Measurements from ENCODE around the gene PALM. TPM values are rescaled to one million over a fixed set of nuclear protein-coding genes. Genes with fewer than 3 reads are reported as not detected.

PALM gene
- total RNA-seq, 2 experiments from 2014 or later: not detected

DNA sequence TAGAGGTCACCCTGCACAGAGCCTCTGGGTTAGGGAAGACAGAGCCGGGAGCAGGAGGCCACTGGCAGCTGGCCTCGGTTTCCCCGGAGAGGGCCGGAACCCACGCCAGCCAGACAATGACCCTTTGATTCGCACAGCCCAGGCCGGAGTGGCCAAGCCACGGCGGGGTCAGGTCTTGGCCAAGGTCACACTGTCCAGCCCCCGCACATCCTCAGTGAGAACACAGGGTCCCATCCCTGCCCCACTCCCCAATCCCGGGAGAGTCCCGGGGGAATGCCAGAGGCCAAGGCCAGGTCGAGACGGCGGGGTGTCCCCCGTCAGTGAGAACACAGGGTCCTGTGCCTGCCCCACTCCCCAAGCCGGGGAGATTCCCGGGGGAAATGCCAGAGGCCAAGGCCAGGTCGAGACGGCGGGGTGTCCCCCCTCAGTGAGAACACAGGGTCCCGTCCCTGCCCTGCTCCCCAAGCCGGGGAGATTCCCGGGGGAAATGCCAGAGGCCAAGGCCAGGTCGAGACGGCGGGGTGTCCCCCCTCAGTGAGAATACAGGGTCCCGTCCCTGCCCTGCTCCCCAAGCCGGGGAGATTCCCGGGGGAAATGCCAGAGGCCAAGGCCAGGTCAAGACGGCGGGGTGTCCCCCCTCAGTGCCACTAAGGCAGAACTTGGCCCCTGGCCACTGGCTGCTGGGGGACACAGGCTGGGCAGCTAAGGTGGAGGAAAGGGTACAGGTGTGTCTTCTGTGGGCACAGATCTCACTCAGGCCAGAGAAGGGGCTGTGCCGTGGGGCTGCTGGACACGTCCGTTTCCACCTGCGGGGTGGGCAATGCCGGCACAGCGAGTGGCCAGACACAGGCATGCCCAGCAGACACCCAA is 34.2 kb upstream of the PALM start:
- Mint-ChIP-seq H3K36me3 (ENCODE audit: low read depth) (no peaks in the 10 kb centered on the region), H3K27me3 (peaks cover 12% of the 10 kb centered on the region), H3K9me3 (no peaks in the 10 kb centered on the region), H3K4me3 (no peak overlapping the region), H3K4me1 (peaks cover 3% of the 10 kb centered on the region), H3K27ac (no peak overlapping the region)
- ChIA-PET CTCF (interaction anchor here (0.6 kb wide), 1 partner anchor 328 kb away, joined by 6 read pairs; no protein-coding TSS in a partner anchor), POLR2A (no interaction called here)
- no peak for DNase-seq

DNA sequence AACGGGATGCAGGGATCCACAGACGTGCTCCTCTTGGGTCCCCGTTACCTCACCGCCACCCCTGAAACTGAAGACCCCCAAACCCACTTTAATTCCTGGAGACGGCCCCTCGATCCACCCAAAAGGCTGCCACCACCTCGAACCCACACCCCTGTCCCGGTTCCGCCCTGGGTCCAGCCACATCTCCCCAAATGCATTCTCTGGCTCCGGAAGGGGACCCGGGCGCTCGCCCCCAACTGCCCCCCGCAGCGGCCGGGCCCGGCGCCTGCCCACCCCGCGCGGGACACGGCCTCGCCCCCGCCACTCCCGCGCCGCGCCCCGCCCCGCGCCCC is 32.8 kb upstream of the PALM start:
- POLR2A ChIA-PET: no interaction called here
- Mint-ChIP-seq H3K4me1 (peaks cover 7% of the 10 kb centered on the region), H3K36me3 (ENCODE audit: low read depth) (no peaks in the 10 kb centered on the region), H3K27ac (no peak overlapping the region), H3K27me3 (peaks cover 12% of the 10 kb centered on the region), H3K9me3 (no peaks in the 10 kb centered on the region), H3K4me3 (no peak overlapping the region)
- DNase-seq: no peak
- CTCF ChIA-PET: no interaction called here

DNA sequence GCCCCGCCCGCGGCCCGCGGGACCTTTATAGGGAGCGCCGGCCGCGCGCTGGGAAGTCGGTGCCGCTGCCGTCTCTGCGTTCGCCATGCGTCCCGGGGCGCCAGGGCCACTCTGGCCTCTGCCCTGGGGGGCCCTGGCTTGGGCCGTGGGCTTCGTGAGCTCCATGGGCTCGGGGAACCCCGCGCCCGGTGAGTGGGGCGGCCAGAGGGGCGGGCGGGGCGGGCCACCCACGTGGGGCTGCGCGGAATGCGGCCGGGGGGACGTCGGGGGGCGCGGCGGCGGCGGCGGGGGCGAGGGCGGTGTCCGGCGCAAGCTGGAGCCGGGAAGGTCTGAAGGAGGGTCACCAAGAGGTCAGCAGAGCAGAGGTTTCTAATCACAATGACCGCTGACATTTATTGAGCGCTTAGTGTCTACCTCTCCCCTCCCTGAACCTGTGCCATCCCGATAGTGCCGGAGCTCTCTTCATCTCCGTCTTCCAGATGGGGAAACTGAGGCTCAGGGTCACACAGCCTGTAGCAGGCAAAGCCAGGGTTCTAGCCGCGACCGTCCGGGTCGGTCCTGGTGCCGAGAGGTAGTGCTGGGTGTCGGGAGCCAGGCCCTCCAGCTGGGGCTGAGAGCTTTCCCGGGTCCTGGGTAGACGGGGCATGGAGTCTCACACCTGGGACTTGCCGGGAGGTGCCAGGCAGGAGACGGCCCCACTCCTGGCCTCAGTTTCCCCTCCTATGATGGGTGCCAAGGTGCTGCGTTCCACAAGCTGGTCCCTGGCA is 32.2 kb upstream of the PALM start, which contains the start of gene FSTL3:
Gene FSTL3 (plus strand): TSS at position 54 of the 767 bp plus-strand sequence. CDS start 32 bp downstream, at position 86.
- Mint-ChIP-seq H3K9me3 (no peaks in the 10 kb centered on the region), H3K27ac (no peak within 1 kb of the TSS), H3K4me1 (peaks cover 7% of the 10 kb centered on the region), H3K4me3 (no peak within 1 kb of the TSS), H3K36me3 (ENCODE audit: low read depth) (no peaks in the 10 kb centered on the region), H3K27me3 (peaks cover 12% of the 10 kb centered on the region)
- no peak for DNase-seq
- POLR2A ChIA-PET: no interaction called here
- CTCF ChIA-PET: no interaction called here

DNA sequence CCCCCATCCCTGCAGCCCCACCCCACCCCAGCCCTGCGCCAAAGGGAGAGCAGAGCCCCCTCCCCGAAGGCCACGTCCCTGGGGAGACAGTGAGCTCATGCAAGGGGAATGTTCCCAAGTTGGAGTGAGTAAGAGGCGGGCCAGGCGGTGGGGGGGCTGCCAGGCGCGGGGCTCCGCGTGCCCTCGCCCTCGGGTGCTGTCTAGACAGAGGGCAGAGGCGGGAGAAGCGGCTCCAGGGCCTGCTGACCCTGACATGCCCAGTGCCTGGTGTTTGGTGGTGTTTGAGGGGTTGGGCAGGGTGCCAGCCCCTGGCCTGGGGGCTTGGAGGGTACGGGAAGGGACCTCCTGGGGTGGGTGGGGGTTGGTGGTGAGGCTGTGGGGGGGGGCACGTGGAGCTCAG is 31.5 kb upstream of the PALM start:
- H3K27me3 Mint-ChIP-seq: peaks cover 12% of the 10 kb centered on the region
- no peak overlapping the region for H3K4me3 Mint-ChIP-seq
- CTCF ChIA-PET: no interaction called here
- no peaks in the 10 kb centered on the region for H3K9me3 Mint-ChIP-seq
- DNase-seq: no peak
- POLR2A ChIA-PET: no interaction called here
- H3K4me1 Mint-ChIP-seq: peaks cover 7% of the 10 kb centered on the region
- H3K27ac Mint-ChIP-seq: no peak overlapping the region
- no peaks in the 10 kb centered on the region for H3K36me3 Mint-ChIP-seq (ENCODE audit: low read depth)

GRCh38 chr19:677601-678436 is 30.9 kb upstream of the PALM start:
- H3K36me3 Mint-ChIP-seq (ENCODE audit: low read depth): no peaks in the 10 kb centered on the region
- DNase-seq: no peak
- CTCF ChIA-PET: interaction anchor here (1.8 to 1.9 kb wide), 2 partner anchors 15 to 167 kb away, joined by 6 to 7 read pairs; partner anchors contain the start of gene RNF126
- no peaks in the 10 kb centered on the region for H3K9me3 Mint-ChIP-seq
- peaks cover 12% of the 10 kb centered on the region for H3K27me3 Mint-ChIP-seq
- peaks cover 7% of the 10 kb centered on the region for H3K4me1 Mint-ChIP-seq
- POLR2A ChIA-PET: no interaction called here
- H3K4me3 Mint-ChIP-seq: no peak overlapping the region
- no peak overlapping the region for H3K27ac Mint-ChIP-seq

GRCh38 chr19:678791-679388 is 29.8 kb upstream of the PALM start:
- Mint-ChIP-seq H3K36me3 (ENCODE audit: low read depth) (no peaks in the 10 kb centered on the region), H3K27ac (peak overlapping the region; percentile 63), H3K4me3 (peak overlapping the region; percentile 68), H3K9me3 (no peaks in the 10 kb centered on the region), H3K27me3 (peaks cover 12% of the 10 kb centered on the region), H3K4me1 (peaks cover 7% of the 10 kb centered on the region)
- POLR2A ChIA-PET: interaction anchor here (0.7 kb wide), 1 partner anchor 13 kb away, joined by 3 read pairs; no protein-coding TSS in a partner anchor
- CTCF ChIA-PET: interaction anchor here (1.0 to 1.9 kb wide), 3 partner anchors 9 to 168 kb away, joined by 3 to 7 read pairs (median 6); partner anchors contain the start of gene RNF126
- DNase-seq: no peak

DNA sequence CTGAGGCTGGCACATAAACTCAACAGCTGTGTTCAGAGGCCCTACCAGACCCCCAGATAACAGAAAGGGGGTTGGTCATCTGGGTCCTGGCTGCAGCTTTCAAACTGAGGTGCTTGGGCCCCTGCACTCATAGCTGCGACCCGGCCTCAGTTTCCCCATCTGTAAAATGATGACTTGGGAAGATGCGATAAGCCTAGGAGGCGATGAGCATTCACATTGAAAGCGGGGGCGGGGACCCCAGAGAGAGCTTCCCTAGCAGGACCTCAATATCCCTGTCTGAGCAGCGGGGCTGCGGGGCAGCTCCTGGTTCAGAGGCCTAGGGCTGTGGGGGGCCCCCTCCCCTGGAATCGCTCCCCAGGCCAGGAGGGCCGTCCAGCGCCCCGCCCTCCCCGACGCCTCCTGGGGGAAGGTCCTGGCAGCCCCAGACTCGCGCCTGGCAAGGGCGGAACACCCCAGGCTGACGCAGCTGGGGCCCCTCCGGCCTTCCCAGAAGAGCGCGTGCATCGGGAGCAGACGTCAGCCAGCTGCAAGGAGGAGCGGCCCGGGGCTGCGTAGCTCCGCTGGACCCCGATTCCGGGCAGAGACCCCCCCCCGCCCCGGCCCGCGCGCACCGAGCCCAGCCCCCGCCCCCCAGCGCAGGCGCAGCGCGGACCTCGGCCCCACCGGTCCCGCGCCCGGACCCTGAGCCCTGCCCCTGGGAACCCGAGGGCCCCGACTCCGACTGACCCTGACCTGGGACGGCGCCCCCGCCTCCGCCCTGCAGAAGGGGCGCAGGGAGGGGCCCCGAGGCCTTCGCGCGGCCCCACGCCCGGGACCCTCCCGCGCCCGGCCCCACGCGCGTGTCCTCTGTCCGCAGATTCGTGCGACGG is 29.1 kb upstream of the PALM start:
- peak overlapping the region; percentile 66 for H3K27ac Mint-ChIP-seq

GRCh38 chr19:680287-681028 is 28.3 kb upstream of the PALM start:
- no peaks in the 10 kb centered on the region for H3K9me3 Mint-ChIP-seq
- H3K36me3 Mint-ChIP-seq (ENCODE audit: low read depth): no peaks in the 10 kb centered on the region
- H3K4me3 Mint-ChIP-seq: peak overlapping the region; percentile 83
- ChIA-PET POLR2A (no interaction called here), CTCF (interaction anchor here (0.6 to 1.7 kb wide), 4 partner anchors 14 to 54 kb away, joined by 3 to 6 read pairs (median 3); no protein-coding TSS in a partner anchor)
- peaks cover 7% of the 10 kb centered on the region for H3K27me3 Mint-ChIP-seq
- H3K4me1 Mint-ChIP-seq: peaks cover 7% of the 10 kb centered on the region
- H3K27ac Mint-ChIP-seq: peak overlapping the region; percentile 100
- peak; percentile 99 for DNase-seq

More for the DNA sequence above, 29.1 kb upstream of the PALM start:
- H3K4me3 Mint-ChIP-seq: peak overlapping the region; percentile 83
- H3K9me3 Mint-ChIP-seq: no peaks in the 10 kb centered on the region
- no peaks in the 10 kb centered on the region for H3K36me3 Mint-ChIP-seq (ENCODE audit: low read depth)
- ChIA-PET CTCF (interaction anchor here (1.0 to 1.9 kb wide), 4 partner anchors 10 to 169 kb away, joined by 3 to 7 read pairs (median 4); partner anchors contain the start of gene RNF126), POLR2A (interaction anchor here (0.7 kb wide), 1 partner anchor 14 kb away, joined by 3 read pairs; no protein-coding TSS in a partner anchor)
- peaks cover 12% of the 10 kb centered on the region for H3K27me3 Mint-ChIP-seq
- DNase-seq: peak; percentile 30
- H3K4me1 Mint-ChIP-seq: peaks cover 7% of the 10 kb centered on the region

- Mint-ChIP-seq H3K4me1 (peaks cover 7% of the 10 kb centered on the region), H3K36me3 (ENCODE audit: low read depth) (no peaks in the 10 kb centered on the region), H3K4me3 (peak overlapping the region; percentile 83), H3K27ac (peak overlapping the region; percentile 100), H3K27me3 (peaks cover 4% of the 10 kb centered on the region), H3K9me3 (no peaks in the 10 kb centered on the region)
- CTCF ChIA-PET: interaction anchor here (1.0 to 1.7 kb wide), 3 partner anchors 13 to 55 kb away, joined by 3 to 6 read pairs (median 3); no protein-coding TSS in a partner anchor
- POLR2A ChIA-PET: no interaction called here
- peak; percentile 91 for DNase-seq
Measured at GRCh38 chr19:681029-682019, 27.4 kb upstream of the PALM start.

GRCh38 chr19:682678-683320 is 25.9 kb upstream of the PALM start:
- CTCF ChIA-PET: interaction anchor here (0.6 kb wide), 1 partner anchor 260 kb away, joined by 3 read pairs; no protein-coding TSS in a partner anchor
- H3K9me3 Mint-ChIP-seq: no peaks in the 10 kb centered on the region
- no peaks in the 10 kb centered on the region for H3K27me3 Mint-ChIP-seq
- peaks cover 7% of the 10 kb centered on the region for H3K4me1 Mint-ChIP-seq
- no peak overlapping the region for H3K27ac Mint-ChIP-seq
- DNase-seq: no peak
- no peak overlapping the region for H3K4me3 Mint-ChIP-seq
- POLR2A ChIA-PET: no interaction called here
- H3K36me3 Mint-ChIP-seq (ENCODE audit: low read depth): no peaks in the 10 kb centered on the region
